Tibial artery (tissue), 4 donors: ENCODE measurements around the gene AMPD1.

Source experiments
- DNase-seq, 2 donors: peaks; one replicate each; pipeline ENCODE4 v3.0.0-alpha.2; 2019
- H3K27ac ChIP-seq, 2 donors: fragments of 200-600 bp; sonication (generic) in 1 of 2; 1 replicate in 1 of 2; 2 replicates in 1 of 2; pipeline ENCODE4 v1.5.1; 2018 to 2019; ENCODE audit warnings: mild to moderate bottlenecking in 1 of 2
- H3K27me3 ChIP-seq, 2 donors: fragments of 200-600 bp; sonication (generic) in 1 of 2; one replicate each; pipeline versions ENCODE4 v1.5.1 to v1.6.0; 2016 to 2019
- H3K36me3 ChIP-seq, 3 donors: fragments of 200-600 bp; sonication (generic) in 2 of 3; one replicate each; pipeline ENCODE4 v1.5.1; 2016 to 2019; ENCODE audit warnings: mild to moderate bottlenecking in 2 of 3
- H3K4me1 ChIP-seq, 4 donors: fragments of 200-600 bp; sonication (generic) in 2 of 4; 1 replicate in 3 of 4; 2 replicates in 1 of 4; pipeline ENCODE4 v1.5.1; 2016 to 2019
- H3K4me3 ChIP-seq, 2 donors: fragments of 200-600 bp; sonication (generic) in 1 of 2; 1 replicate in 1 of 2; 2 replicates in 1 of 2; pipeline ENCODE4 v1.5.1; 2018 to 2019; ENCODE audit warnings: mild to moderate bottlenecking in 2 of 2
- H3K9me3 ChIP-seq, 3 donors: fragments of 200-600 bp; sonication (generic) in 1 of 3; one replicate each; pipeline ENCODE4 v1.5.1; 2016 to 2019
- CTCF ChIP-seq, 2 experiments: fragments of 200-600 bp in 1 of 2; fragments of 450-650 bp in 1 of 2; IDR thresholded peaks; one replicate each; pipeline ENCODE4 v1.5.1; 2017 to 2019; ENCODE audit warnings: antibody characterized with exemption in 2 of 2, mild to moderate bottlenecking in 1 of 2, moderate library complexity in 1 of 2
- intact Hi-C: fragments of 100-400 bp; cut with DNase I; formaldehyde crosslinking; loops from one replicate; pipeline ENCODE4 v1.15.0; 2023; ENCODE audit warnings: low total_unique reads

Gene AMPD1

GRCh38 chr1:114638910-114639309 lies 56.4 kb downstream of the AMPD1 start:
- H3K4me3 ChIP-seq = no peak overlapping the region

GRCh38 chr1:114632427-114632826 lies 62.9 kb downstream of the AMPD1 start:
- Histone ChIP-seq H3K4me3 (no peak overlapping the region), H3K27ac (no peak overlapping the region), H3K9me3 (no peaks in the 10 kb centered on the region), H3K27me3 (no peaks in the 10 kb centered on the region), H3K36me3 (no peaks in the 10 kb centered on the region), H3K4me1 (no peaks in the 10 kb centered on the region)
- TF ChIP-seq CTCF (IDR thresholded peaks at IDR 0.05) = no peak
- intact Hi-C loops = no loop called here
- DNase-seq = no peak

More at GRCh38 chr1:114638910-114639309, 56.4 kb downstream of the AMPD1 start:
- Histone ChIP-seq H3K4me1 (no peaks in the 10 kb centered on the region), H3K9me3 (no peaks in the 10 kb centered on the region), H3K27me3 (no peaks in the 10 kb centered on the region), H3K27ac (no peak overlapping the region), H3K36me3 (no peaks in the 10 kb centered on the region)
- intact Hi-C loops = no loop called here
- DNase-seq = no peak
- no peak for TF ChIP-seq CTCF (IDR thresholded peaks at IDR 0.05)

GRCh38 chr1:114627107-114627506 lies 68.2 kb downstream of the AMPD1 start:
- DNase-seq = no peak
- no peaks in the 10 kb centered on the region for H3K9me3 ChIP-seq
- no peak for TF ChIP-seq CTCF (IDR thresholded peaks at IDR 0.05)
- H3K4me1 ChIP-seq = no peaks in the 10 kb centered on the region
- peaks cover 0 to 7% (median 4%) of the 10 kb centered on the region in 3 donors for H3K36me3 ChIP-seq
- intact Hi-C loops = no loop called here
- H3K27ac ChIP-seq = no peak overlapping the region
- H3K4me3 ChIP-seq = no peak overlapping the region
- H3K27me3 ChIP-seq = no peaks in the 10 kb centered on the region

GRCh38 chr1:114623364-114623763 lies 72.0 kb downstream of the AMPD1 start:
- Histone ChIP-seq H3K4me1 (peaks cover 0 to 4% (median 0%) of the 10 kb centered on the region in 4 donors), H3K27me3 (no peaks in the 10 kb centered on the region), H3K9me3 (no peaks in the 10 kb centered on the region), H3K4me3 (no peak overlapping the region), H3K27ac (no peak overlapping the region), H3K36me3 (peaks cover 4 to 14% (median 10%) of the 10 kb centered on the region in 3 donors)
- no peak for DNase-seq
- TF ChIP-seq CTCF (IDR thresholded peaks at IDR 0.05) = no peak
- intact Hi-C loops = no loop called here
